Measurements from ENCODE around the gene TSPYL1.

- TF ChIP-seq CTCF (IDR thresholded peaks at IDR 0.05) (no peak), EP300 (IDR thresholded peaks at IDR 0.05) (no peak)
Measured at GRCh38 chr6:116329156-116329555, 49.4 kb upstream of the TSPYL1 start.
